DMS 273 (cell line): ENCODE results near the gene CHRNB2.

ENCODE experiments used
- DNase-seq: peaks from one replicate; lab custom pipeline; 2025; ENCODE audit not compliant: unreplicated experiment; lab: John Stamatoyannopoulos, UW

Gene CHRNB2

DNA sequence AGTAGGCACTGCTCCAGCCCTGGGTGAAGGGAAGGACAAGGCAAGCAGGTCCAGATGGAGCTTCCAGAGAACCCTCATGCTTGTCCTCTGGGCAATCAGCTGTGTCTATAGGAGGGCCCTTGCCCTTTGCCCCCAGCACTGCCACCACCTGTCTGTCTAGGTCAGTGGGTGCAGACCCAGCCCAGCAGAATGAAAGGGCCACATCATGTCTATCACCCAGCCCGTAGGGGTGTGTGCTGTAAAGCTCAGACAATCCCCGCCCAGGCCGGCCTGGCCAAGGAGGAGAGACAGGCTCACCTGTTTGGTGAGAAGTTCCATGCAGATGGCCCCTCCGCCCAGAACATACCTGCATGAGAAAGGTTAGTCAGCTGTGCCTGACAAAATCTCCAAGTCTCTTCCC lies 16.1 kb upstream of the CHRNB2 start:
- no peak for DNase-seq

DNA sequence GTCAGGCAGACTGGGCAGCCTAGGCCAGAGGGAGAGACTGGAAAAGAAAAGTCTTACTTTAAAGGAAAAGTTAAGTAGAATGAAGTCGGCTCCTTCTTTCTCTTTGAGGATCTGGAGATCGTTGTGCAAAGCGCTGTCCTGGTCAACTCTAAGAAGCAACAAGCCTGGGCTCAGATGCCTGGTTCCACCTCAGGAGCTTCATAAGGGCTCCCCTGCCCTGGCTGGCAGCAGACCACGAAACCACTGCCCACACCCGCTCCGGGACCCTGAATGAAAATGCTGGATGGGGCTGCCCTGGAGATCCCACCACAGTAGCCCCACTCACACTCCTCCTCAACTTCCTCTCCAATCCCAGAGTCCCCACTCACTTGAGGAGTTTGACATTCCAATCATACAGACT lies 15.5 kb upstream of the CHRNB2 start:
- no peak for DNase-seq

DNA sequence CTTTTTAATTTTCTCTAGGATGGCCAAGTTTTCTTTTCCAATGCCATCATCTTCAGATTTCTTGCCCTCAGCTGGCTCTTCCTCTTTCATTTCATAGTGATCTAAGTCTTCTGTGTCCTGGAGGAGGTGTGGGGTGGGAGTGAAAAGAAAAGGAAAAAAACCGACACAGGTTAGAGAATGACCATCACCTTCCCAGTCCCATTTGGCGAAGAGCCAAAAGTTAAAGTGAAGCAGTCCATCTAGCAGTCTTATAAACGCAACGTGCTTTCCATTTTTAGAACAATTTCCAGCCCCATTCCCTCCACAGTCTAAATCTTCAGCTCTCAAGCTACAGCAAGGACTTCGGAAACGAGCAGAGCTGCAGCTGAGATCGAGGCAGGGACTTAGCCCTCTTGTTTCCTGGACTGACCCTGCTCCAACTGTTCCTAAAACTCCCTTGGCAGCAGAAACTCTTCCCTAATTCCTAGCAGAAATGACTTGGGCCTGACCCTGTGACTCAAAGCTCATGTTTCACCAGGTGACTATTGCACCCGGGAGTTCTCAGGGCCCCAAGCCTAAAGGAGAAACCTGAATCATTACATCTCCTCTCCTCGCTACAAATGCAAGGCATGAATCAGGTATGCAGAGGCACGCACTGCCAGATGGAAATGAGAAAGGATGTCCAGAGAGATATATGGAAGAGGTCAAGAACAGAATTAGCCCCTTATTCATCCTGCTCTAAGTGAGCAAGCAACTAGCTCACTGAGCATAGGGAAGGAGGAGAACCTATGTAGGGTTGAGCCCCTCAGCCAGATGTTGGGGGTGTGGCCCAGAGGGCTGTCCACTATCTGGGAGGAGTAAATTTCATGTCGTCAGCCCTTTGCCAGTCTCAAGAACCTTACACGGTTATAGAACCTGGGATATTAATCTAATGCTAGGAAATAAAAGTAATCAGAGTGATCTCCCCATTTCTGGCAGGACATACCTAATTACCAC lies 14.2 kb upstream of the CHRNB2 start:
- DNase-seq, result peak; percentile 17

DNA sequence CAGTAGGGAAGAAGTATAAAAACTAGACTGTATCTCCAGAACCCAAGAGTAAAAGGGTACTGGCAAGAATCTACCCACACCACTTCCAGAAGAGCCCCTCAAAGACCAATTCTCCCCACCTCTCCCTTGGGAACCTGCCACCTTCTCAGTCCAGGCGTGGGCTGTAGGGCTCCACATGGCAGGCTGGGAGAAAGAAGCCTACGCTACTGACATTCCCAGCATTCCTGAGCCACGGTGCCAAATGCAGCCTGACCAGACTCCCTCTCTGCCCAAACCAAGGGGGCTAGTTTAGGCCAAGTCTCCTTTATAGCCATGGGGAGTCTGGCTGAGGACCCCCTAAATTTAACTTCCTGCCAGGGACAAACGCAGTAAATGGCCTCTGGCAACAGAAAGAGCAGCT lies 11.2 kb upstream of the CHRNB2 start:
- no peak for DNase-seq

DNA sequence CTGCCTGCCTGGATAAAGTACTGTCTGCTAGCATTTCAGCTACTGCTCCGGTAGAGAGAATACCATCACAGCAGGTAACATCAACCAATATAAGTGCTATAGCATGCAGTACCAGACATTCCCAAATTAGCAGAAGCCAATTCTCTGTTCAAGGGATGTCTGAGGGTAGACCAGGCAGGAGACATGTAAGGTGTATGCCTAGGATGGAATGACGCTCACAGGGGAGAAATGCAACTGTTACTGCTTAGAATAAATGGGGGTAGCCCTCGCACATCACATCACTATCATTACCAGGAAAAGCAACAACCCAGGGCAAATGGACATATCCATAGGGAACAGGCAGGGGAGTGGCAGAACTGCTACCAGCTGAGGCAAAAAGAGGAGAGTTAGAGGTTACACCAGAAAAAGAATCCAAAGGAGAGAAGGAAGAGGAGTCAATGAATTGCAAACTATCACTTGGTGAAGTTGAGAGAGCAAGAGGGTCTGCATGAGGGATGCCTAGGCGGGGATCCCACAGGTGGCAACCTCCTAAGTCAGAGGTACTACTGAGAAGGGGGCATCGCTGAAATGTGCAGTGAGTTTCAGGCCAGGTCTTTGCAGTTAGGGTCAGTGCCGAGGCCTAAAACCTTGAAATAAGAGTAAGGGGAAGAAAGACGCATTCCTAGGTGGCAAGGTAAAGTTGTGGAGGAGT lies 10.2 kb upstream of the CHRNB2 start:
- DNase-seq, result no peak

DNA sequence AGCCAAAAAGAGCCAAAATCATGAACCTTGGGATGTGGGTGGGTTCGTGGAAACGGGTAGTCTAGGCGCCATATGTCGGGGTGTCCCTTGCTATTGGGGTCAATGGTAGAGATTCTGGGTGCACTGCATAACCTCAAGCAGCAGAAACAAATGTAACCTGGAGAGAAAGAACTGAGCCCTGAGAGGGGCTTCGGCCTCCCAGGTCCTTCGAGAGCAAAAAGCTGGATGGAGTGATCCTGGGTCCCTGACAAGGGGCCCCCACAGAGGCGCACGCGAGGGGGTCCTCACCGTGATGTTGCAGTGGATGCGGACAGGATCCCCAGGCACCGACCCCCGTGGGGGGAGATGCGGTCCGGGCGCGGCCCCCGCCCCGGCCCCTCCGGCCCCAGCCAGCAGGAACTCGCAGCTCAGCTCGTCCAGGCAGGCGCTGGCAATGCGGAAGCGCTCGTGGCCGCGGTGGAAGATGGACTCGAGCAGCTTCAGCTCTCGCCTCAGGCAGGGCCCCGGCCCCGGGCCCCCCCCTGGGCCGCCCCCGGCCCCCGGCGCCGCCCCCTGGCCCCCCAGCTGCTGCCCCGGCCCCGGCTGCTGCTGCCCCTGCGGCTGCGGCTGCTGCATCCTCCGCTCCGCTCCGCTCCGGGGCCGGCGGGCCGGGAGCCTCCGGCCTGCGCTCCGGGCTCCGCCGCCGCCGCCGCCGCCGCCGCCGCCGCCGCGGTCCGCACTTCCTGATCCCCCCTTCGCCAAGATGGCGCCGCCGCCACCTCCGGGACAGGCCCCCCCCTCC lies 9.4 kb upstream of the CHRNB2 start, which contains the start of gene UBE2Q1:
Gene UBE2Q1, minus strand, starts transcription at position 724 of the 781 bp plus-strand sequence. Its CDS starts 109 bp downstream, at position 615.
- DNase-seq, result peak; percentile 68

DNA sequence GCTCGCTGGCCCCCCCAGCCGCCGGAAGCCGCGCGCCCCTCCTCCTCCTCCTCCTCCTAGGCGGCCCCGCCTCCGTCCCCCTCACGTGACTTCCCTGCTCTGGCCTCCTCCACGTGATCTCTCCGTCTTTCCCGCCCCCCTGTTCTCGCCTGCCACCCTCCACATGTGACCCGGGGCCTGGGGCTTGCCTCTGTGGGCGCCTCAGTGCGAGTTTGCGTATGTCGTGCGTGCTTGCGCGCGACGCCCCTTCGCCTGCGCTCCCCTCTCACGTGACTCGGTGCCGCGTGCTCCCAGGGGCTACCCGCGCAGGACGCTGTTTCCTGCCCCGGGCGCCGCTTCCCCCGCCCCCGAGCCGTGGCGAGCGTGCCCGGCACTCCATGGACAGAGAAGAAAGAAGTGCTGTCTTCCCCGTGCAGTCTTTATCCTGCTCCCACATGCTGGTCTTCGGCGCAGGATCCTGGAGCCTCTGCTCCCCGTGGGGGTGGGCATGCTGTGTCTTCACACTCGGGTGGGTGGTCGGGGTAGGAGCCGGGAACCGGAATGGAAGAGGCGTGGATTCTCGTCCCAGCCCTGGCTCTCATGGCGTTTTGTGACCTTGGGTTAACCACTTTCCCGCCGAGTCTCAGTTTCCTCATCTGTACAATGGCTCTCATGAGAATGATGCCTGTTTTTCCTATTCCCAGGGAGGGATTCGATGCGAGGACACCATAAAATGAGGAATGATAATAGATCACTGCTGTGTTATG lies 8.7 kb upstream of the CHRNB2 start:
- peak; percentile 99 for DNase-seq

DNA sequence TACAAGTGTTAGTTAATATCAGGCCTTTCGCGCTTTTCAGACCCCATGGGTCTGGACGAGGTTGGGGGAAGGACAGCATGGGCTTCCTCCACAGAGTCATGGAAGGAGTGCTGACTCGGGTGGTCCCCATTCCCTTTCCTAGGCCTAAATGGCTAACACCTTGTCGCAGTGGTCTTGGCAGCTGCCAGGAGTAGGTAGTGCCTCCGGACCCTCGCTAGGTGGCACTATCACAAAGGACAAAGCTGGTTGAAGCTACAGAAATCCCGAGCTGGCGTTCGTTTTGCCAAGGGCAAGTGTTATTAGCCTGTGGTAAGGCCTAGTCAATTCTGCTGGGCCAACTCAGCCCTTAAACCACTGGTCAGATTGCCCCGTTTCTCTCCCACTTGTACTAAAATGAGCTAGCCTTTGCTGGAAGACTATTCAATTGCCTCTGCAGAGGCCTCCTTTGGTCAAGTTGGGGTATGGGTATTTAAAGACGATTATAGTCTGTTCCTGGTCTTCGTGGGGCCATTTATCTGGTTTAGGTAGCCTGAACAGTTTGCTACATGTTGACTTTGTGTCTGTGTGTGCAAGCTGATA lies 8.0 kb upstream of the CHRNB2 start:
- peak; percentile 95 for DNase-seq

DNA sequence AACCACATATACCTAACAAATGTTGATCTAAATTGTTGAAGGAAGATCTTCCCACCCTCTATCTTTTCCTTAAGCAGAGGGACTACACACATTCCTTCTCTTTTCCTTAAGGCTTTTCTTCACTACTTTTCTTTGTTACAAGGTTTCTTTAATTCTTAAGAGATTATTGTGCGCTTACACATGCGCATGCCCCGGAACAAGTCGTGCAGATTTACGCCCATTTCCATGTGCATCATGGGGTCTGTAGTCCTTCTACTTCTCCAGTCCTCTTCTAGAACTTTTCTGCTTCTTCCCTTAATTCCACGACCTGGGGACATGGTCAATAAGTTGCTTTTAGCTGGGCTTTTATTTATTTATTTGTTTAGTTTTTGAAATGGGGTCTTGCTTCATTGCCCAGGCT lies 1.7 kb upstream of the CHRNB2 start:
- no peak for DNase-seq

DNA sequence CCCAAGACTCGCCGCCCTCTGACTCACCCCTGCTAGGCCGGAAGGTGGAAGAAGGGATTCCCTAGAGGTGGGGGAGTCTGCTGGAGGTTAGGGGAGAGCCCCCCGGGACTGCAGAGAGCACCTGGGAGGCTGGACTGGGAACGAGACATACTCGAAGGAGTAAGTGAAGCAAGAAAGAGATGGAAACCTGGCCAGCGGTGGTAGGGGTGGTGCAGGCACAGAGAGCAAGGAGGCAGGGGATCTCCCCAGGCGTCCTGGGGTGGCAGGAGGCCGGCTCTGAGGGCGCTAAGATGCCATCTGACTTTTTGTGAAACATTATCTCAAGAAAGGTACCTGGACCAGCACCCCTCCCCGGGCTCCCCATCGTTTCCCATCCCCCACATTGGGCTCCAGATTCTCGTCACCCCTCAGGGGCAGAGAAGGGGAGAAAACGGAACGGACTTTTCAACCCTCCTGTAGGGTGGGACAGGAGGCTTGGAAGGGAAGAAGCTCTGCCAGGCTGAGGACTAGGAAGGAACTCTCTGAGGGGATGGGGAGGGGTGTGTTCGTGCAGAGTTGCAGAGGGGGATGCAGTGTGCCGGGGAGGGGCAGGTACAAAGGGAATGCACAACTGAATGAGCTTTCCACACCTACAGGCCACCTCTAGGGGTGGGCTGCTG lies 708 bp downstream of the CHRNB2 start:
- no peak for DNase-seq

DNA sequence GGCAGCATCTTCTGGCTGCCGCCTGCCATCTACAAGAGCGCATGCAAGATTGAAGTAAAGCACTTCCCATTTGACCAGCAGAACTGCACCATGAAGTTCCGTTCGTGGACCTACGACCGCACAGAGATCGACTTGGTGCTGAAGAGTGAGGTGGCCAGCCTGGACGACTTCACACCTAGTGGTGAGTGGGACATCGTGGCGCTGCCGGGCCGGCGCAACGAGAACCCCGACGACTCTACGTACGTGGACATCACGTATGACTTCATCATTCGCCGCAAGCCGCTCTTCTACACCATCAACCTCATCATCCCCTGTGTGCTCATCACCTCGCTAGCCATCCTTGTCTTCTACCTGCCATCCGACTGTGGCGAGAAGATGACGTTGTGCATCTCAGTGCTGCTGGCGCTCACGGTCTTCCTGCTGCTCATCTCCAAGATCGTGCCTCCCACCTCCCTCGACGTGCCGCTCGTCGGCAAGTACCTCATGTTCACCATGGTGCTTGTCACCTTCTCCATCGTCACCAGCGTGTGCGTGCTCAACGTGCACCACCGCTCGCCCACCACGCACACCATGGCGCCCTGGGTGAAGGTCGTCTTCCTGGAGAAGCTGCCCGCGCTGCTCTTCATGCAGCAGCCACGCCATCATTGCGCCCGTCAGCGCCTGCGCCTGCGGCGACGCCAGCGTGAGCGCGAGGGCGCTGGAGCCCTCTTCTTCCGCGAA lies 3.8 kb downstream of the CHRNB2 start:
- no peak for DNase-seq

DNA sequence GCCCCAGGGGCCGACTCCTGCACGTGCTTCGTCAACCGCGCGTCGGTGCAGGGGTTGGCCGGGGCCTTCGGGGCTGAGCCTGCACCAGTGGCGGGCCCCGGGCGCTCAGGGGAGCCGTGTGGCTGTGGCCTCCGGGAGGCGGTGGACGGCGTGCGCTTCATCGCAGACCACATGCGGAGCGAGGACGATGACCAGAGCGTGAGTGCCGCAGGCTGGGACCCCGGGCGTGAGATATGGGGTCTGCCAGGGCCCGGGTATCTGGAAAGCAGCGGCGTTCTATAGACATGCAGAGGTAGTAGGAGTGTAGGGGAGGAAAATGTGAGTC lies 4.3 kb downstream of the CHRNB2 start:
- DNase-seq, result no peak

DNA sequence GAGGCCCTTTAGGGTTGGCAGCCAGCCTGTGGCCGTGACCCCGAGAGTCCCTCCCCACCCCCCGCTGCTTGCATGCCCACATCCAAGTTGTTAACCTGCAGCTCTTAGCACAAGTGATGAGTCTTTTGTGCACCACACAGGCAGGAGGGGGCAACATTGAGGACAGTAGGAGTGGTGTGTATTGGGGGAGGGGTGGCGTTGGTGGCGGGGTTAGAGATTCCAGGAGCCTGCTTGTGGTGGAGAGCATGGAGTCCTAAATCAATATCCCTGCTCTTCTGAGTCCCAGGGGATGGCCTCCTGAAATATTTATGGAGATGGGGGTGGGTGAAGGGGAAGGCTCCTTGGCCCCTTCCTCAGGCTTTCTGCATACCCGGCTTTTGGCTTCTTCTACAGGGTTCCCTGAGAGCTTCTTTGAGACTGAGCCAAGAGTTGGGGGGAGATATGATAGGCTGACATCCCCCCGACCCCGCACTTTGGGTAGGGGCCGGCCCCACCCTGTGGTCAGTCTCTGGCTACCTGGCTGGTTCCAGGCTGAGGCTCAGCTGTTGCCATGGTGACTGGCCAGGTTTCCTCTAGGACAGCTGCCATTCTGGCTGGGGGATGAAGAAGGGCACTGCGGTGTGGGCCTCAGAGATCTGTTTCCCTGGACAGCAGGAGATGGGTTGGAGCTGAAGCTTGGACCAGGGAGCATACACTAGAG lies 5.0 kb downstream of the CHRNB2 start:
- peak; percentile 48 for DNase-seq

DNA sequence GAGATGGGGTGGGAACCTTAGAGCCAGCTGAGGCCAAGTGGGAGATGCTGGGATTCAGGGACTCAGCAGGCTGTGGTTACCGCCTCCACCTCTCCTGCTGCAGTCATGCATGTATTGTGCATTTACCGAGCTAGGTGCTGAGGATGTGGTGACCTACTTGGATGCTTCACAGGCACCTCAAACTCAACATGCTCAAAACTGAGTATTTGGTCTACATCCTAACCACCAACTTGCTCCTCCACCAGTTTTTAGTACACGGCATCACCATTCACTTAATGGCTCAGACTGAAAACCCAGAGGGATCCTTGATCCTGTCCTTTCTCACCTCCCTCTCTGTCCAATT lies 5.6 kb downstream of the CHRNB2 start:
- no peak for DNase-seq

DNA sequence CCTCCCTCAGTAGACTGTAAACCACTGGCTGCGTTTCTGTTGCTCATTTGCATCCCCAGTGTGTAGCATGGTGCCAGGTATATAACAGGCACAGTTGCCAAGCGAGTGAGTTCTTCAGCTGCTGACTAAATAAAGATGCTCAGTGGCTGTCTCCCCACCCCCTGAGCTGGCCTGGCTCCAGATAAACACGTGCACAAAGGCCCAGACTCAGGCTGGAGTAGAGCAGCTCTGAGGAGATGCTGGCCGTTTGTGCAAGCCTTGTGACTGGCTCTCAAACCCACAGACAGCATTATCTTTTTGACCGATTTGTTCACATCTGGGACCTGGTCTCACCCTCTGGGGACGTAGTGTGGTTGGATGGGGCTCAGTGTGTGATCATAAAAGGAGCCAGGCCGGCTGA lies 7.1 kb downstream of the CHRNB2 start:
- peak; percentile 77 for DNase-seq

DNA sequence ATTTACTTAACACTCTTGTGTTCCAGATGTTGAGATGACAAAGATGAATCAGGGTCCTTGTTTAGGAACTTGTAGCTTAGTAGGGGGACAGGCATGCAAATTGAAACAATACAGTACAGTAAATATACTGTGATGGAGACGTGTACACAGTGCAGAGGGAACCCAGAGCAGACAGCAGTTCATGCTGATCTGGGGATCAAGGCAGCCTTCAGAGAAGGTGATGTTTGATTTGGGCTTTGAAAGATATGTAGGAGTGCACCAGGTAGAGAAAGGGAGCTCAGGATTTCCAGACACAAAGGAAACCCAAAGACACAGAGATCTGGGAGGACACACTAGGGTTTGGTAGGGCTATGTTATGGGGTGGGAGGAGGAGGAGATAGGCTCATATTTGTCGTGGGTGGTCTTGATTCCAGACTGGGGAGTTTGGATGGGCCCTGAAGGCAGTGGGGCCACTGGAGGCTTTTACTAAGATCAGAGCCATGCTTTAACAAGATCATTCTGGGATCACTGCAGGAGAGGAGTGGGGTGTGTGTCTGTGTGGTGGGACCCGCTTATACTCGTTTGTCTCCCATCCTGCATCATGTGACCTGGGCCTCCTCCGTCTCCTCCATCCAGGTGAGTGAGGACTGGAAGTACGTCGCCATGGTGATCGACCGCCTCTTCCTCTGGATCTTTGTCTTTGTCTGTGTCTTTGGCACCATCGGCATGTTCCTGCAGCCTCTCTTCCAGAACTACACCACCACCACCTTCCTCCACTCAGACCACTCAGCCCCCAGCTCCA lies 7.8 kb downstream of the CHRNB2 start:
- no peak for DNase-seq

DNA sequence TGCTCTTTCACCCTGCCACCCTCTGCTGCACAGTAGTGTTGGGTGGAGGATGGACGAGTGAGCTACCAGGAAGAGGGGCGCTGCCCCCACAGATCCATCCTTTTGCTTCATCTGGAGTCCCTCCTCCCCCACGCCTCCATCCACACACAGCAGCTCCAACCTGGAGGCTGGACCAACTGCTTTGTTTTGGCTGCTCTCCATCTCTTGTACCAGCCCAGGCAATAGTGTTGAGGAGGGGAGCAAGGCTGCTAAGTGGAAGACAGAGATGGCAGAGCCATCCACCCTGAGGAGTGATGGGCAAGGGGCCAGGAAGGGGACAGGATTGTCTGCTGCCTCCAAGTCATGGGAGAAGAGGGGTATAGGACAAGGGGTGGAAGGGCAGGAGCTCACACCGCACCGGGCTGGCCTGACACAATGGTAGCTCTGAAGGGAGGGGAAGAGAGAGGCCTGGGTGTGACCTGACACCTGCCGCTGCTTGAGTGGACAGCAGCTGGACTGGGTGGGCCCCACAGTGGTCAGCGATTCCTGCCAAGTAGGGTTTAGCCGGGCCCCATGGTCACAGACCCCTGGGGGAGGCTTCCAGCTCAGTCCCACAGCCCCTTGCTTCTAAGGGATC lies 8.5 kb downstream of the CHRNB2 start:
- DNase-seq, result no peak
